Left renal cortex interstitium (tissue), 4 donors: ENCODE results near the gene DMRTA1. TPM values are rescaled to one million over a fixed set of nuclear protein-coding genes. Genes with fewer than 3 reads are reported as not detected.
A peak's percentile ranks its signal among the peaks of the same experiment; 100 is the strongest.
"Not testable (repeated sequence)": the region's sequence is repeated elsewhere in the genome, so short reads cannot be mapped to it uniquely, and the experiment has no call there.

Experiments used
- DNase-seq, 4 donors: peaks; one replicate each; pipeline ENCODE4 v3.0.0-alpha.2; 2013; ENCODE audit warnings: low read depth in 4 of 4, low spot score in 2 of 4, missing footprints in 1 of 4
- polyA plus RNA-seq, 4 donors: library from polyadenylated mRNA; unstranded; fragments of 120-200 nt; gene quantifications; one replicate each; pipeline ENCODE4 v1.2.1, GENCODE V29; 2013; ENCODE audit not compliant: insufficient read length in 4 of 4

Gene DMRTA1, protein sequence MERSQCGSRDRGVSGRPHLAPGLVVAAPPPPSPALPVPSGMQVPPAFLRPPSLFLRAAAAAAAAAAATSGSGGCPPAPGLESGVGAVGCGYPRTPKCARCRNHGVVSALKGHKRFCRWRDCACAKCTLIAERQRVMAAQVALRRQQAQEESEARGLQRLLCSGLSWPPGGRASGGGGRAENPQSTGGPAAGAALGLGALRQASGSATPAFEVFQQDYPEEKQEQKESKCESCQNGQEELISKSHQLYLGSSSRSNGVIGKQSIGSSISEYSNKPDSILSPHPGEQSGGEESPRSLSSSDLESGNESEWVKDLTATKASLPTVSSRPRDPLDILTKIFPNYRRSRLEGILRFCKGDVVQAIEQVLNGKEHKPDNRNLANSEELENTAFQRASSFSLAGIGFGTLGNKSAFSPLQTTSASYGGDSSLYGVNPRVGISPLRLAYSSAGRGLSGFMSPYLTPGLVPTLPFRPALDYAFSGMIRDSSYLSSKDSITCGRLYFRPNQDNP
- 1 to 10 TPM; 1.2 to 2.2 (median 1.6) TPM for polyA plus RNA-seq

DNA sequence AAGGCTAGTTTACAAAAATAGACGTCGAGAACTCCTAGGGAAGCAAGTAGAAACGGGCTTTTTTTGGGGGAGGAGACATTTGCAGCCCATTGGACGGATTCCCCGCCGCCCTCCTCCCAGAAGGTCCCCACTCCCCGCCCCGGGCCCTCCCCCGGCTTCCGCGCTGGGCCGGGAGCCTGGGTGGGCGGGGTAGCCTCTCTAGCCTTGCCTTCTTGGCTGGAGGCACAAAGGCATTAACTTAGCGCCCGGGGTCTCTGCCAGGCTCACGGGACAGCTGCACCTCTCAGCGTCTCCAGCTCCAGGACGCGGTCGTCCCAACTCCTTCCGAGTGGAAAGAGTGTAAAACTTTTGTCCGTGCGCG is at the start of gene DMRTA1:
Gene DMRTA1, plus strand, starts transcription at position 236 of the 361 bp plus-strand sequence. CDS start 242 bp downstream, outside the sequence.
- DNase-seq = peak in 3 of 4 donors; percentile 52 to 63 (median 56)

GRCh38 chr9:22401671-22402070 is 45.0 kb upstream of the DMRTA1 start:
- DNase-seq = no peak

GRCh38 chr9:22405869-22406659 is 40.6 kb upstream of the DMRTA1 start:
- DNase-seq = no peak

DNA sequence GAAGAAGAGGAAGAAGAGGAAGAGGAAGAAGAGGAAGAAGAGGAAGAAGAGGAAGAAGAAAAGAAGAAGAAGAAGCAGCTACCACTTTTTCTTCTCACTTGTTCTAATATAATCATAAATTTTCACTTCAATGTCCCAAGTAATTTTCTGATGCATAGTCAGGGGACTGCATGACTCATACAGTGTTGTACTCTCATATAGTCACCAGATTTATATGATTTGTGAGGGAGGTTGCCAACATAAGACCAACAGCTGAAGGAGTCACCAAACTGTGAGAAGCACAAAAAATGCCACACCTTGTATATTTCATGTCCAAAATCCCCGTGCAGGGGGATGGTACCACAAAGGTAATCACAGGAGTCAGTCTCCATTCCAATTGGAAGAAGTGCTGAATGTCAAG is 32.7 kb upstream of the DMRTA1 start:
- DNase-seq = no peak

GRCh38 chr9:22415941-22416691 is 30.5 kb upstream of the DMRTA1 start:
- no peak for DNase-seq

- DNase-seq = no peak
Measured at GRCh38 chr9:22416692-22417060, 29.9 kb upstream of the DMRTA1 start.

- DNase-seq = no peak
Measured at GRCh38 chr9:22423566-22423965, 23.1 kb upstream of the DMRTA1 start.

GRCh38 chr9:22424616-22425015 is 22.0 kb upstream of the DMRTA1 start:
- DNase-seq = no peak

DNA sequence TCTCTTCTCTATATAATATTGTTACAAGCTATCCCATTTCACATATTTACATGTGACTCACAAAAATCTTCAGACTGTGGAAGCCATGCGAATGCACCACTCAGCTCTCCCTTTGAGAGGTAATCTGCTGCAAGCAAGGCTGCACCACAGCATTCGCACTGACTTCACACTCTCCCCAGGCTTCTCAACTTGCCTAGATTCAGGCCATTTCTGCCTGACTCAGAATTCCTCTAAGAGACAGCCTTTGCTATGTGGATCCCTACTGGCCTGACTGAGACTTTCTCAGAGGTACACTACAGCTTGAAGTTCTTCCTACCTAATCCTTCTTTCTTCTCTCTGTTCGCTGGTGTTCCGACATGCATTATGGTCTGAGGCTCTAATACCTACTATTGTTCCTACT is 21.1 kb upstream of the DMRTA1 start:
- no peak for DNase-seq

- no peak for DNase-seq
Measured at GRCh38 chr9:22427226-22427880, 19.3 kb upstream of the DMRTA1 start.

DNA sequence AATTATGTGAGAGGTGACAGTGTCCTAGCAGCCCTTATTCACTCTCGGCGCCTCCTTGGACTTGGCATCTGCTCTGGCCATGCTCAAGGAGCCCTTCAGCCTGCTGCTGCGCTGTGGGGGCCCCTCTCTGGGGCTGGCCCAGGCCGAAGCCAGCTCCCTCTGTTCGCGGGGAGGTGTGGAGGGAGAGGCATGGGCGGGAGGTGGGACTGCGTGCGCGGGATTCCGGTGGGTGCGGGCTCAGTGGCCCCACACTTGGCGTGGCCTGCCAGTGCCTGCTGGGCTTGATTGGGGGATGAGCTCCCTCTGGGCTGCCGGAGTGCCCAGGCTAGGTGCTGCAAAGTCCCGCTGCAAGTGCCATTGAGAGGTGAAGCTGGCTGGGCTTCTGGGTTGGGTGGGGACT is 12.9 kb upstream of the DMRTA1 start:
- no peak for DNase-seq

DNA sequence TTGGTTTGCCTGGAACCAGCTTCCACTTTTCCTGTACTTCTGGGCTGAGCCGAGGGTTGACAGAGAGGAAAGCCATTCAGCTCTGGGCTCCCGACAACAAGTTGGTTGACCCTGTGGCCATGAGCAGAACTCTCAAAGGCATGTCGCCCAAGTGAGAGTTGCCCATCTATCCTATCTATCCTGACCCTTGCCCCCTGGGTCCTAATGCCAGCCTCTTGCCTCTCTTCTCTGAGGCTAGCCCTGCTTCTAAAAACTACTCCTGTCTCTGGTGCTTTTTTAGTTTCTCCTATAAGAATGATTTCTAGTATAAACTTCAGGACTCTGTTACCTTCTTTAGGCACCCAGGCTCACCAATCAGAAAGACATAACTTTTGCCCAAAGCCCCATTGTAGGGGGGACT is 11.4 kb upstream of the DMRTA1 start:
- not testable (repeated sequence) for DNase-seq

- not testable (repeated sequence) for DNase-seq
Measured at GRCh38 chr9:22437461-22438067, 9.1 kb upstream of the DMRTA1 start.

- DNase-seq = no peak
Measured at GRCh38 chr9:22440841-22441240, 5.8 kb upstream of the DMRTA1 start.

GRCh38 chr9:22446950-22447617 is 460 bp downstream of the DMRTA1 start:
- DNase-seq = peak in 1 of 4 donors; percentile 38

GRCh38 chr9:22447618-22448305 is 1.1 kb downstream of the DMRTA1 start:
- DNase-seq = peak in 1 of 4 donors; percentile 10

DNA sequence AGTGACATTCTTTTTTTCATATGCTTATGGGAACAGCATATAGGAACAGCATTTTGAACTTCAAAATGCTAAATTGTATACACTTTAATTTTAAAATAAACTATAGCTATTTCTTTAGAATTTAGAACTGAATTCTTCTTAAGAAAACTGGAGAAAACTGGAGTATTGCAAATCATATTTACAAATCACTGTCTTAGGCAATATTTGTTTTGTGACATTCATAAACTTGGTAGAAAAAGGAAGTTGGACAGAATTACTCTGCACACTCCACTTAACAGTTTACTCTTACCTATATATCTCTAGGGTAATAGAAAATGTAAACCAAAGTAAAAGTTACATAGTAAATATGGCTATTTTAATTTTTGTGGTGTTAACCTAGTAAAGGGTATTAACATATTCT is 3.1 kb downstream of the DMRTA1 start:
- no peak for DNase-seq

- peak in 1 of 4 donors; percentile 12 for DNase-seq
Measured at GRCh38 chr9:22452415-22453010, 5.9 kb downstream of the DMRTA1 start.
